ENCODE data around the gene AGPAT1.
A peak's percentile ranks its signal among the peaks of the same experiment; 100 is the strongest.

AGPAT1 gene

GRCh38 chr6:32183030-32183429 is 7.1 kb upstream of the AGPAT1 start:
- Histone ChIP-seq H3K27me3 (ENCODE audit: insufficient read depth, low read length) (no peaks in the 10 kb centered on the region), H3K9ac (ENCODE audit: low read depth, low read length) (no peak overlapping the region), H3K27ac (ENCODE audit: low read length) (no peak overlapping the region), H3K4me3 (ENCODE audit: low read length) (no peak overlapping the region), H3K4me1 (ENCODE audit: insufficient read depth, low read length) (no peaks in the 10 kb centered on the region), H3K36me3 (ENCODE audit: insufficient read depth, low read depth, low read length) (peaks cover 59% of the 10 kb centered on the region), H3K9me3 (ENCODE audit: insufficient read depth, low read depth, low read length) (no peaks in the 10 kb centered on the region)

- H3K36me3 ChIP-seq (ENCODE audit: insufficient read depth, low read depth, low read length) = peaks cover 54% of the 10 kb centered on the region
- no peaks in the 10 kb centered on the region for H3K4me1 ChIP-seq (ENCODE audit: insufficient read depth, low read length)
- no peaks in the 10 kb centered on the region for H3K9me3 ChIP-seq (ENCODE audit: insufficient read depth, low read depth, low read length)
- no peaks in the 10 kb centered on the region for H3K27me3 ChIP-seq (ENCODE audit: insufficient read depth, low read length)
- no peak overlapping the region for H3K9ac ChIP-seq (ENCODE audit: low read depth, low read length)
- H3K27ac ChIP-seq (ENCODE audit: low read length) = no peak overlapping the region
- no peak overlapping the region for H3K4me3 ChIP-seq (ENCODE audit: low read length)
Observed at GRCh38 chr6:32182555-32182981, 6.7 kb upstream of the AGPAT1 start.

DNA sequence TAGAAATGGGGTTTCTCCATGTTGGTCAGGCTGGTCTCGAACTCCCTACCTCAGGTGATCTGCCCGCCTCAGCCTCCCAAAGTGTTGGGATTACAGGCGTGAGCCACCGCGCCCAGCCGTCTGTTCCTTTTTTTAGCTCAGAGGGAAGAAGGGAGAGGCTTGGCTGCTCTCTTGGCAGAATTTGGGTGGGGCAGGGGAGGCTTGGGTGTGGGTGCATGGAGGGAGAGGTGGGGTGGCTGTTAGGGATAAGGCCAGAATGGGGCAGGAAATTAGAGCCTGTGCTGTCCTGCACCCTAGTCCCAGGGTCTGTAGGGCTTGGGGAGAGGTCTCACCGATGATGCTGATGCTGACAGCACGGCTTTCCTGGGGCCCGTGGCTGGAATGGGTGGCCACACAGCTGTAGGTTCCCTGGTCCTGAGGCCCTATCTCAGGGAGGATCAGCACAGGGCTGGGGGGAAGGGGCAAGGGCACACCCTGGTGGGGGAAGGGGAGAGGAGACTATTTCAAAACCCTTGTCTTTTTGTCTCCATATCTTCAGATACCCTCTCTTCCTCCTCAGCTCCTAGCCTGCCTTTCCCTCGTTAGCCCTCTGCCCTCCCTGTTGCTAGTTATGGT is 6.1 kb upstream of the AGPAT1 start:
- Histone ChIP-seq H3K9ac (ENCODE audit: low read depth, low read length) (no peak overlapping the region), H3K36me3 (ENCODE audit: insufficient read depth, low read depth, low read length) (peaks cover 49% of the 10 kb centered on the region), H3K9me3 (ENCODE audit: insufficient read depth, low read depth, low read length) (no peaks in the 10 kb centered on the region), H3K4me3 (ENCODE audit: low read length) (no peak overlapping the region), H3K27me3 (ENCODE audit: insufficient read depth, low read length) (no peaks in the 10 kb centered on the region), H3K27ac (ENCODE audit: low read length) (no peak overlapping the region), H3K4me1 (ENCODE audit: insufficient read depth, low read length) (no peaks in the 10 kb centered on the region)

- Histone ChIP-seq H3K9ac (ENCODE audit: low read depth, low read length) (no peak overlapping the region), H3K4me3 (ENCODE audit: low read length) (no peak overlapping the region), H3K27me3 (ENCODE audit: insufficient read depth, low read length) (no peaks in the 10 kb centered on the region), H3K4me1 (ENCODE audit: insufficient read depth, low read length) (peaks cover 6% of the 10 kb centered on the region; the same call in 1 of the 2 replicates), H3K36me3 (ENCODE audit: insufficient read depth, low read depth, low read length) (peaks cover 41% of the 10 kb centered on the region), H3K9me3 (ENCODE audit: insufficient read depth, low read depth, low read length) (no peaks in the 10 kb centered on the region), H3K27ac (ENCODE audit: low read length) (no peak overlapping the region)
Observed at GRCh38 chr6:32181148-32181702, 5.3 kb upstream of the AGPAT1 start.

DNA sequence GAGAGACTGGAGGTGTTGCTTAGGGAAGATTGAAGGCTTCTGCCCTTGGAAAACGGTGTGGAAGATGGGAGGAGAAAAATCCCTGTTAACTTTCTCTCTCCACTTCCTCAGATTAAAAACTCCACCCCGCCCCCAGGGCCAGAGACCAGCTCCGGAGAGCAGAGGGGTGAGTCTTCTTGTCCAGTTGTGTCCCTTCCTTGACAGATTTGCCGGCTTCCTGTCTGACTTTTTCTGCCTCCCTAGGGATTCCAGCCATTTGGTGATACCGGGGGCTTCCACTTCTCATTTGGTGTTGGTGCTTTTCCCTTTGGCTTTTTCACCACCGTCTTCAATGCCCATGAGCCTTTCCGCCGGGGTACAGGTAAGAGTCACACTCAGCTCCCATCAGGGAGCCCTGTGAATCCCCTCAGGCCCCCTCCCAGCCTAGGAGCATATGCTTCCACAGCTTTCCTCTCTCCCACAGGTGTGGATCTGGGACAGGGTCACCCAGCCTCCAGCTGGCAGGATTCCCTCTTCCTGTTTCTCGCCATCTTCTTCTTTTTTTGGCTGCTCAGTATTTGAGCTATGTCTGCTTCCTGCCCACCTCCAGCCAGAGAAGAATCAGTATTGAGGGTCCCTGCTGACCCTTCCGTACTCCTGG is 4.0 kb upstream of the AGPAT1 start:
- H3K9me3 ChIP-seq (ENCODE audit: insufficient read depth, low read depth, low read length) = no peaks in the 10 kb centered on the region
- H3K9ac ChIP-seq (ENCODE audit: low read depth, low read length) = no peak overlapping the region
- peaks cover 10% of the 10 kb centered on the region for H3K4me1 ChIP-seq (ENCODE audit: insufficient read depth, low read length)
- no peaks in the 10 kb centered on the region for H3K27me3 ChIP-seq (ENCODE audit: insufficient read depth, low read length)
- H3K27ac ChIP-seq (ENCODE audit: low read length) = no peak overlapping the region
- H3K4me3 ChIP-seq (ENCODE audit: low read length) = no peak overlapping the region
- H3K36me3 ChIP-seq (ENCODE audit: insufficient read depth, low read depth, low read length) = peaks cover 45% of the 10 kb centered on the region

GRCh38 chr6:32178547-32179440 is 2.9 kb upstream of the AGPAT1 start:
- peak overlapping the region; percentile 93 for H3K9ac ChIP-seq (ENCODE audit: low read depth, low read length)
- peaks cover 13% of the 10 kb centered on the region for H3K4me1 ChIP-seq (ENCODE audit: insufficient read depth, low read length)
- no peaks in the 10 kb centered on the region for H3K9me3 ChIP-seq (ENCODE audit: insufficient read depth, low read depth, low read length)
- H3K36me3 ChIP-seq (ENCODE audit: insufficient read depth, low read depth, low read length) = peaks cover 53% of the 10 kb centered on the region
- H3K27me3 ChIP-seq (ENCODE audit: insufficient read depth, low read length) = no peaks in the 10 kb centered on the region
- H3K27ac ChIP-seq (ENCODE audit: low read length) = no peak overlapping the region
- H3K4me3 ChIP-seq (ENCODE audit: low read length) = peak overlapping the region; percentile 88

GRCh38 chr6:32177788-32178546 is 2.1 kb upstream of the AGPAT1 start, which contains the start of gene RNF5:
RNF5 (plus strand) TSS chr6:32178405; CDS start chr6:32178512, 107 bp downstream.
- Histone ChIP-seq H3K9ac (ENCODE audit: low read depth, low read length) (peak within 1 kb of the TSS; percentile 93), H3K4me3 (ENCODE audit: low read length) (peak within 1 kb of the TSS; percentile 88), H3K27ac (ENCODE audit: low read length) (peak within 1 kb of the TSS; percentile 98), H3K27me3 (ENCODE audit: insufficient read depth, low read length) (no peaks in the 10 kb centered on the region), H3K36me3 (ENCODE audit: insufficient read depth, low read depth, low read length) (peaks cover 45% of the 10 kb centered on the region), H3K4me1 (ENCODE audit: insufficient read depth, low read length) (peaks cover 13% of the 10 kb centered on the region), H3K9me3 (ENCODE audit: insufficient read depth, low read depth, low read length) (no peaks in the 10 kb centered on the region)

- H3K36me3 ChIP-seq (ENCODE audit: insufficient read depth, low read depth, low read length) = peaks cover 38% of the 10 kb centered on the region
- no peaks in the 10 kb centered on the region for H3K27me3 ChIP-seq (ENCODE audit: insufficient read depth, low read length)
- no peaks in the 10 kb centered on the region for H3K9me3 ChIP-seq (ENCODE audit: insufficient read depth, low read depth, low read length)
- H3K27ac ChIP-seq (ENCODE audit: low read length) = peak overlapping the region; percentile 98
- peaks cover 13% of the 10 kb centered on the region for H3K4me1 ChIP-seq (ENCODE audit: insufficient read depth, low read length)
- peak overlapping the region; percentile 88 for H3K4me3 ChIP-seq (ENCODE audit: low read length)
- peak overlapping the region; percentile 93 for H3K9ac ChIP-seq (ENCODE audit: low read depth, low read length)
Observed at GRCh38 chr6:32177183-32177787, 1.4 kb upstream of the AGPAT1 start.

DNA sequence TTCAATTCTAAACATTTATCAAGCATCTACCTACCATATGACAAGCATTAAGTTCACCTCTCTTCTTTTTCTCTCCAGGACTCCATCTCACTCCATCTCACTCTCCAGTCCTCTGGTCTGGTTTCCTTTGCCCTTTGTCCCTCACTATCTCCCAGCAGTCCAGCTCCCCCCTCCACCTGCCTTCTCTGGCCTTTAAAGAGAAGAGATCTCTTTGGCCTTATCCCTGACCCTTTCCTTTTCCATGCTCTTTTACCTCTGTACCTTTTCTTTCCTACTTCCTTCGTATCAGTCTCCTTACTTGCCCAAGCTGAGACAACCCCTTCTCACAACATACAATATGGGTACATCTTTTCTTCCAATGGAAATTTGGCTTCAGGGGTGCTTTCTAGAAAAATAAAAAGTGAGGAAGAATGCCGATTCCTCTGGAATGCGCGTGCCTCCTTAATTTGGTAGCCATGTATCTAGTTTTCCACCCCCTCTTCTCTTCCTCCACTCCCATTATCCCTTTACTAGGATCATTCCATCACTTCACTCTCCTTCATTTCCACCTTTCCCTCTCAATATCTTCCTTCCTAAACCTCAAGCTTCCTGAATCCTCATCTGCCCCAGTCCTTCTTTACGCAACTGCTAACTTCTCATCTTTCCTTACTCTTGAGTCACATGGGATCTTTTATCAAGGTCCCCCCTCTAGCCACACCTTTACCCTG is 745 bp upstream of the AGPAT1 start:
- Histone ChIP-seq H3K27me3 (ENCODE audit: insufficient read depth, low read length) (no peaks in the 10 kb centered on the region), H3K4me1 (ENCODE audit: insufficient read depth, low read length) (peaks cover 13% of the 10 kb centered on the region), H3K9me3 (ENCODE audit: insufficient read depth, low read depth, low read length) (no peaks in the 10 kb centered on the region), H3K4me3 (ENCODE audit: low read length) (peak overlapping the region; percentile 88), H3K9ac (ENCODE audit: low read depth, low read length) (peak overlapping the region; percentile 93), H3K36me3 (ENCODE audit: insufficient read depth, low read depth, low read length) (peaks cover 38% of the 10 kb centered on the region), H3K27ac (ENCODE audit: low read length) (peak overlapping the region; percentile 98)

- H3K4me3 ChIP-seq (ENCODE audit: low read length) = peak overlapping the region; percentile 88
- H3K9ac ChIP-seq (ENCODE audit: low read depth, low read length) = peak overlapping the region; percentile 85
- H3K27me3 ChIP-seq (ENCODE audit: insufficient read depth, low read length) = no peaks in the 10 kb centered on the region
- peaks cover 38% of the 10 kb centered on the region for H3K36me3 ChIP-seq (ENCODE audit: insufficient read depth, low read depth, low read length)
- no peaks in the 10 kb centered on the region for H3K9me3 ChIP-seq (ENCODE audit: insufficient read depth, low read depth, low read length)
- H3K4me1 ChIP-seq (ENCODE audit: insufficient read depth, low read length) = peaks cover 13% of the 10 kb centered on the region
- H3K27ac ChIP-seq (ENCODE audit: low read length) = no peak overlapping the region
Observed at GRCh38 chr6:32175322-32175710, 568 bp downstream of the AGPAT1 start.
